B cell (primary cell): ENCODE measurements around the gene TAS2R14.

Experiments used
- EZH2 ChIP-seq: IDR thresholded peaks from 2 replicates; pipeline ENCODE4 v1.6.1; 2012; ENCODE audit warnings: borderline replicate concordance, low read depth, mild to moderate bottlenecking, moderate library complexity, low read length; ENCODE audit not compliant: insufficient read depth, poor library complexity, severe bottlenecking
- TF ChIP-seq, protein P1 (sequence below): fragments of 200-600 bp; IDR thresholded peaks from one replicate; pipeline ENCODE4 v1.8.0; 2022; ENCODE audit warnings: antibody characterized with exemption, mild to moderate bottlenecking

DNA sequence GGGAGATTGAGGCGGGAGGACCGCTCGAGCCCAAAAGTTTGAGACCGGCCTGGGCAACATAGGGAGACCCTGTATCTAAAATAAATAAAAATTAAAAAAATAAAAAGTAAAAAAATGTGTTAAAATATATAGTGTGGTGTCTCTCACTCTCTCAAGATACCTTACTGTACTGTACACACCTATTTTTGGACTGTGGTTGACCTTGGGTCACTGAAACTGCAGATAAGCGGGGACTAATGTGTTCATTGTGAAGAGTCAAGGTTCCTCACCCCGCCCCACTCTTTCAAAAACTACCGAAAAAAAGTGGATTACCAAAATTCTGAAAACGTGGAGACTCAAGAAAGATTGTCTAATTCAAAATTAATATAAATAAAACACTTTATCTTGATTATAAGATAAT, 28.7 kb downstream of the TAS2R14 start:
- TF ChIP-seq, protein P1, sequence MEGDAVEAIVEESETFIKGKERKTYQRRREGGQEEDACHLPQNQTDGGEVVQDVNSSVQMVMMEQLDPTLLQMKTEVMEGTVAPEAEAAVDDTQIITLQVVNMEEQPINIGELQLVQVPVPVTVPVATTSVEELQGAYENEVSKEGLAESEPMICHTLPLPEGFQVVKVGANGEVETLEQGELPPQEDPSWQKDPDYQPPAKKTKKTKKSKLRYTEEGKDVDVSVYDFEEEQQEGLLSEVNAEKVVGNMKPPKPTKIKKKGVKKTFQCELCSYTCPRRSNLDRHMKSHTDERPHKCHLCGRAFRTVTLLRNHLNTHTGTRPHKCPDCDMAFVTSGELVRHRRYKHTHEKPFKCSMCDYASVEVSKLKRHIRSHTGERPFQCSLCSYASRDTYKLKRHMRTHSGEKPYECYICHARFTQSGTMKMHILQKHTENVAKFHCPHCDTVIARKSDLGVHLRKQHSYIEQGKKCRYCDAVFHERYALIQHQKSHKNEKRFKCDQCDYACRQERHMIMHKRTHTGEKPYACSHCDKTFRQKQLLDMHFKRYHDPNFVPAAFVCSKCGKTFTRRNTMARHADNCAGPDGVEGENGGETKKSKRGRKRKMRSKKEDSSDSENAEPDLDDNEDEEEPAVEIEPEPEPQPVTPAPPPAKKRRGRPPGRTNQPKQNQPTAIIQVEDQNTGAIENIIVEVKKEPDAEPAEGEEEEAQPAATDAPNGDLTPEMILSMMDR: no peak
- no peak for TF ChIP-seq EZH2
